ENCODE measurements around the gene SLC2A5.

Gene SLC2A5

DNA sequence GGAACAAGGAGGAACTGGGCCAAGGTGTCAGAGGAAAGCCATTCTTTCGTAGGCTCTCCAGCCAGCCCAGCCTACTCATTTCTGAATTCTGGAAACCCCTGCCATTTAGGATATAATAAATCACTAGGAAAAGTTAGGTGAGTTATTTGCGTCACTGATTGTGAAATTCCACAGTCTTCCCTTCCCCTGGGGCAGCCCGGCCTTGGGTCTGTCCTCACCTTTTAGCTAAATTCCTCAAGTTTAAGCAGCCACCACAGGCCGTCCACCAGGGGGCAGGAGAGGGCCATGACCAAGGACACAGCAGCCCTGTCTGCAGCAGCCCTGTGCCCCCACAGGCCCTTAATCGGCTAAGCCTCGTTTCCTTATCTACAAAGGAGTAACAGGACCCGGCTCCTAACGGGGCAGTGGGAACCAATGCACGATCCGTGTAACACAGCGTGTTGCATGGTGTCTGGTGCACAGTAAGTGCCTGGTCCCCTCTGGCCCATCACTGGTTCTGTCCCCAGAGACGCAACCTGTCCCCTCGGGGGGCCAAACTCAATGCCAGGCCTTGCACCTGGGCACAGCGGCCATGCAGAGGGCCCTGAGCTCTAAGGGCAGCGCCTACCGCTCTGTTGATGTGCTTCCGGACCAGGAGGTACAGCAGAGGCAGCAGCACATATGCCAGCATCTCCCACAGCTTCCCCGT lies 41.4 kb upstream of the SLC2A5 start:
- no peak overlapping the region for H3K4me3 ChIP-seq (replicated peaks; ENCODE audit: low read depth, low read length)
- peak; percentile 95 for DNase-seq (ENCODE audit: low read depth)
- TF ChIP-seq, protein P1, sequence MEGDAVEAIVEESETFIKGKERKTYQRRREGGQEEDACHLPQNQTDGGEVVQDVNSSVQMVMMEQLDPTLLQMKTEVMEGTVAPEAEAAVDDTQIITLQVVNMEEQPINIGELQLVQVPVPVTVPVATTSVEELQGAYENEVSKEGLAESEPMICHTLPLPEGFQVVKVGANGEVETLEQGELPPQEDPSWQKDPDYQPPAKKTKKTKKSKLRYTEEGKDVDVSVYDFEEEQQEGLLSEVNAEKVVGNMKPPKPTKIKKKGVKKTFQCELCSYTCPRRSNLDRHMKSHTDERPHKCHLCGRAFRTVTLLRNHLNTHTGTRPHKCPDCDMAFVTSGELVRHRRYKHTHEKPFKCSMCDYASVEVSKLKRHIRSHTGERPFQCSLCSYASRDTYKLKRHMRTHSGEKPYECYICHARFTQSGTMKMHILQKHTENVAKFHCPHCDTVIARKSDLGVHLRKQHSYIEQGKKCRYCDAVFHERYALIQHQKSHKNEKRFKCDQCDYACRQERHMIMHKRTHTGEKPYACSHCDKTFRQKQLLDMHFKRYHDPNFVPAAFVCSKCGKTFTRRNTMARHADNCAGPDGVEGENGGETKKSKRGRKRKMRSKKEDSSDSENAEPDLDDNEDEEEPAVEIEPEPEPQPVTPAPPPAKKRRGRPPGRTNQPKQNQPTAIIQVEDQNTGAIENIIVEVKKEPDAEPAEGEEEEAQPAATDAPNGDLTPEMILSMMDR (IDR thresholded peaks at IDR 0.05; ENCODE audit: low read length, missing control alignments), result peak; percentile 90

DNA sequence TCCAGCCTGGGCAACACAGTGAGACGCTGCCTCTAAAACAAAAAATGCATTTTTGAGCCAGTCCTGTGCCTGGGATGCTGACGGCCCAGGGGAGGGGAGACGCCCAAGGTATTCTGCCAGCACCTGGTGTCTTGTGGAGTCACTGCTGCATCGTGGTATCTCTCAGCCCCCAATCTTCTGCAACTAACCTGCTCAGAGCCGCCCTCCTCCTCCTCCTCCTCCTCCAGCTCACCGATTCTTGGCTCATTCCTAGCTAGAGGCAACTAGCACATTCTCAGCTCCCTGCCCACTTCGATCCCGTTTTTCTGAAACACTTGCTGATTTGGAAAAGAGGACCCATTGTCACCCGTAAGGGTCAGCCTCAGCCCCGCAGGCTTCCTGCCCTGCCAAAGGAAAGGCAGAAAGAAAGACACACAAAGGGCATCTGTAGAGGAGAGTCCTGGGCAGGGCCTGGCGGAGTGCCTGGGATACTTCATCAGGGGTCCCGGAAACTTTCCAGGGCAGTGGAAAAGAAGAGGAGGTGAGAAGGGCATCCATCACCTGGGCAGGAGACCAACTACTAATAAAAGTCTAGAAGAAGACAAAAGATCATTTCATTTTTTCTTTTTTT lies 38.7 kb upstream of the SLC2A5 start:
- no peak overlapping the region for H3K4me3 ChIP-seq (replicated peaks; ENCODE audit: low read depth, low read length)
- TF ChIP-seq, protein P1 (IDR thresholded peaks at IDR 0.05; ENCODE audit: low read length, missing control alignments), result no peak
- DNase-seq (ENCODE audit: low read depth), result no peak

DNA sequence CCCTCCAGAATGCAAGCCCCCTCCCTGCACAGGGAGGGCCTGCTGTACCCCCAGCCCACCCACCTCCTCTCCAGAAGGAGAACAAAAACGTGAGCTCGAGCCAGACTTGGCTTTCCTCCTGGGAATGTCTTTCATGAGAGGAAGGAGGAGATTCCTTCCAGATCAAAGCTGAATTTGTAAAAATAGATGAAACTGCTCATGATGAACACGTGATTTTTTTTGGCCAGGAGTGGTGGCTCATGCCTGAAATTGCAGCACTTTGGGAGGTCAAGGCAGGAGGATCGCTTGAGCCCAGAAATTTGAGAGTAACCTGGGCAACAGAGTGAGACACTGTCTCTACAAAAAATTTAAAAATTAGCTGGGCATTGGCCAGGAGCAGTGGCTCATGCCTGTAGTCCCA lies 37.7 kb upstream of the SLC2A5 start:
- no peak overlapping the region for H3K4me3 ChIP-seq (replicated peaks; ENCODE audit: low read depth, low read length)
- DNase-seq (ENCODE audit: low read depth), result peak; percentile 28
- TF ChIP-seq, protein P1 (IDR thresholded peaks at IDR 0.05; ENCODE audit: low read length, missing control alignments), result no peak

DNA sequence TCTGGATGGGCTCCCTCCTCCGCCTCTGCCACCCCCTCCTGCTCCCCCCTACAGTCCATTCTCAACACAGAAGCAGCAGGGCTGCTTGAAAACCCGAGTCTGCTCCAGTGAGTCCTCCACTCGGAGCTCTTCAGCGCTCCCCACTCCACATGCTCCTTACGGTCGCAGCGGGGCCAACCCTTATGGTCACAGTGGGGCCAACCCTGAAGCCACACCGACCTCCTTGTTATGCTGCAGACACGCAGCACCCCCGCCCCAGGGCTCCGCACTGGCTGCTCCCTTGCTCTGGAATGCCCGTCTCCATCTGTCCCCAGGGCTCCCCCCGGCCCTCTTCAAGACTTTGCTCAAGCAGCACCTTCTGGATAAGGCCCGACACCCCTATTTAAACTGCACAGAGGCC lies 36.9 kb upstream of the SLC2A5 start:
- H3K4me3 ChIP-seq (replicated peaks; ENCODE audit: low read depth, low read length), result no peak overlapping the region
- no peak for DNase-seq (ENCODE audit: low read depth)
- TF ChIP-seq, protein P1 (IDR thresholded peaks at IDR 0.05; ENCODE audit: low read length, missing control alignments), result no peak

DNA sequence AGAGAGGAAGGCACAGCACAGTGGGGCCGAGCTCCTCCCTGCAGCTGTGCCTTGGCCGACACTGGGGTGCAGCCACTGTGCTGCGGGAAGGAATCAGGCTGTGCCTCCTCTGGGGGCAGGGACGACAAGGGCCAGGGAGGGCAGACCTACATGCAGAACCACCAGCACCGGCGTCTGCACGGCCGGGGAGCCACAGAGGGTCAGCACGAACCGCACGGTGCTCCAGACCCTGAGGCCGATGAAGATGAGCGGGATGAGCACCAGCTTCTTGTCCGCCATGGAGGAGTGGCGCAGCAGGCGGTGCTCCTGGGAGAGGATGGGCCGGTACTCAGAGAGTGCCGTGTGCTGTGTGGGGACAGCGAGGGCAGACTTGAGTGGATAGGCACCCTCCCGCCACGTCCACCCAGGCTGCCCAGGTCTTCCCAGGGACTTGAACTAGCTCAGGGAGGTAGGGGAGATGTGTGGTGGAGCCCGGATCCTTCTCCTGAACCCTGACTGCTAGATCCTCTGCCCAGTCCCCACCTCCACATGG lies 36.0 kb upstream of the SLC2A5 start:
- no peak overlapping the region for H3K4me3 ChIP-seq (replicated peaks; ENCODE audit: low read depth, low read length)
- TF ChIP-seq, protein P1 (IDR thresholded peaks at IDR 0.05; ENCODE audit: low read length, missing control alignments), result no peak
- DNase-seq (ENCODE audit: low read depth), result no peak

DNA sequence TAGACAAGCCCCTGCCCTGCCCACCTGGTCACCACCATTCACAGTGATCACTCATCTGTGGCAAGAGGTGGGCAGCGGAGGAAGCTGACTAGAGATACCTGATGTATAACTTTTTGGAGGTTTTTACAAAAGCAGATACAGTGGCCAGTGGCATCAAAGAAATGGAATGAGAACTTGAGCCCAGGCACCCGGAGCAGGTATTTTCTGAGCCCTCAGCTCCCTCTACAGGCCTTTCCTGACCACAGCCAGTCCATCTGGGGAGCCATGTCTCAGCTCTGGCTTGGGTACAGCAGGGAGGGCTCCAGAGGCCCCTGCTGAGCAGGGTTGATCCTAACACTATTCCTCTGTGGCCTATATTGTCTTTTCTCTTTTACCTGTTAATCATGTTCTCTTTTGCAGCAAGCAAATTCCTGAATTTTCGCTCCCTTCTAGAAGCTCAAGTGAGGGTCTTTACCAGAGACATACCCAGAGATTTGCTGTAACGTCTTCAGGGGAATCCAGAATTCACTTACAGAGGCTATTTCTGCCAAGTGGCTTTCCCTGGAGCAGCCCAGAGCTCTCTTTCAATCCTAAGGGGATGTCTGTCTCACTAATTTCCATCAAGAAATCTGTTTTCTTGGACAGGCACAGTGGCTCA lies 32.2 kb upstream of the SLC2A5 start:
- no peak overlapping the region for H3K4me3 ChIP-seq (replicated peaks; ENCODE audit: low read depth, low read length)
- peak; percentile 71 for DNase-seq (ENCODE audit: low read depth)
- TF ChIP-seq, protein P1 (IDR thresholded peaks at IDR 0.05; ENCODE audit: low read length, missing control alignments), result peak; percentile 85
